Measurements from ENCODE around the gene MDH1.
A peak's percentile ranks its signal among the peaks of the same experiment; 100 is the strongest.
"Not testable (repeated sequence)": the region's sequence is repeated elsewhere in the genome, so short reads cannot be mapped to it uniquely, and the experiment has no call there.

Gene MDH1

GRCh38 chr2:63588385-63589147 is at the start of gene MDH1, which contains the start of gene WDPCP:
Gene MDH1 (plus strand): TSS chr2:63588963. CDS start chr2:63589044, 81 bp downstream.
Gene WDPCP (minus strand): TSS chr2:63588477. CDS start chr2:63588271, 206 bp downstream.
- peak; percentile 97 for FAIRE-seq

GRCh38 chr2:63539416-63540162 is 49.2 kb upstream of the MDH1 start:
- FAIRE-seq: no peak

GRCh38 chr2:63544017-63544627 is 44.6 kb upstream of the MDH1 start:
- FAIRE-seq: peak; percentile 80

- FAIRE-seq: no peak
These were observed 43.7 kb upstream of the MDH1 start for GRCh38 chr2:63545023-63545422.

GRCh38 chr2:63553049-63553448 is 35.7 kb upstream of the MDH1 start:
- FAIRE-seq: no peak

- FAIRE-seq: no peak
These were observed 33.5 kb upstream of the MDH1 start for GRCh38 chr2:63555299-63555698.

- FAIRE-seq: no peak
These were observed 32.8 kb upstream of the MDH1 start for GRCh38 chr2:63555931-63556330.

GRCh38 chr2:63557819-63558218 is 30.9 kb upstream of the MDH1 start:
- FAIRE-seq: not testable (repeated sequence)

- FAIRE-seq: not testable (repeated sequence)
These were observed 29.8 kb upstream of the MDH1 start for GRCh38 chr2:63558922-63559321.

- no peak for FAIRE-seq
These were observed 26.0 kb upstream of the MDH1 start for GRCh38 chr2:63562751-63563150.

- FAIRE-seq: no peak
These were observed 19.0 kb upstream of the MDH1 start for GRCh38 chr2:63569740-63570139.

- FAIRE-seq: no peak
These were observed 17.5 kb upstream of the MDH1 start for GRCh38 chr2:63571291-63571690.

GRCh38 chr2:63572001-63572400 is 16.8 kb upstream of the MDH1 start:
- no peak for FAIRE-seq

- not testable (repeated sequence) for FAIRE-seq
These were observed 15.7 kb upstream of the MDH1 start for GRCh38 chr2:63573026-63573425.

- FAIRE-seq: not testable (repeated sequence)
These were observed 14.9 kb upstream of the MDH1 start for GRCh38 chr2:63573726-63574345.

- no peak for FAIRE-seq
These were observed 12.2 kb upstream of the MDH1 start for GRCh38 chr2:63576546-63576945.

- no peak for FAIRE-seq
These were observed 10.0 kb upstream of the MDH1 start for GRCh38 chr2:63578767-63579166.

GRCh38 chr2:63580651-63581297 is 8.0 kb upstream of the MDH1 start:
- no peak for FAIRE-seq

GRCh38 chr2:63581298-63581961 is 7.3 kb upstream of the MDH1 start:
- FAIRE-seq: no peak

GRCh38 chr2:63582873-63583272 is 5.9 kb upstream of the MDH1 start:
- no peak for FAIRE-seq

- no peak for FAIRE-seq
These were observed 864 bp upstream of the MDH1 start for GRCh38 chr2:63587814-63588384.
